NCI-H1092 (cell line): Measurements from ENCODE around the gene MAPKBP1.
"Not testable (repeated sequence)": the region's sequence is repeated elsewhere in the genome, so short reads cannot be mapped to it uniquely, and the experiment has no call there.

Source experiments
- DNase-seq: peaks from one replicate; lab custom pipeline; 2025; lab: John Stamatoyannopoulos, UW

MAPKBP1 gene

GRCh38 chr15:41825572-41826535 lies 51.6 kb downstream of the MAPKBP1 start:
- no peak for DNase-seq

GRCh38 chr15:41827290-41827879 lies 53.1 kb downstream of the MAPKBP1 start:
- DNase-seq, result no peak

- DNase-seq, result peak; percentile 69
Measured at GRCh38 chr15:41827880-41828806, 53.9 kb downstream of the MAPKBP1 start, which contains the start of gene JMJD7. TSS of gene JMJD7 (plus strand) at chr15:41828092. CDS start at chr15:41828125, 33 bp downstream.

GRCh38 chr15:41828807-41829141 lies 54.5 kb downstream of the MAPKBP1 start:
- DNase-seq, result no peak

- DNase-seq, result no peak
Measured at GRCh38 chr15:41829959-41830646, 55.8 kb downstream of the MAPKBP1 start.

- DNase-seq, result not testable (repeated sequence)
Measured at GRCh38 chr15:41831291-41831690, 57.0 kb downstream of the MAPKBP1 start.

GRCh38 chr15:41832208-41832607 lies 57.9 kb downstream of the MAPKBP1 start:
- no peak for DNase-seq

- DNase-seq, result no peak
Measured at GRCh38 chr15:41832875-41833274, 58.6 kb downstream of the MAPKBP1 start.

- DNase-seq, result no peak
Measured at GRCh38 chr15:41834096-41834495, 59.8 kb downstream of the MAPKBP1 start.

GRCh38 chr15:41836073-41836472 lies 61.8 kb downstream of the MAPKBP1 start:
- no peak for DNase-seq

GRCh38 chr15:41836713-41837454 lies 62.6 kb downstream of the MAPKBP1 start:
- DNase-seq, result no peak

GRCh38 chr15:41838400-41838897 lies 64.2 kb downstream of the MAPKBP1 start, which contains the start of gene PLA2G4B:
TSS of gene PLA2G4B (plus strand) at chr15:41838847. CDS start at chr15:41838914, 67 bp downstream.
- no peak for DNase-seq

- no peak for DNase-seq
Measured at GRCh38 chr15:41839781-41840491, 65.7 kb downstream of the MAPKBP1 start.

GRCh38 chr15:41840673-41841072 lies 66.4 kb downstream of the MAPKBP1 start:
- no peak for DNase-seq

GRCh38 chr15:41841131-41841530 lies 66.8 kb downstream of the MAPKBP1 start:
- DNase-seq, result no peak

GRCh38 chr15:41842229-41842628 lies 67.9 kb downstream of the MAPKBP1 start:
- no peak for DNase-seq

- no peak for DNase-seq
Measured at GRCh38 chr15:41843571-41843970, 69.3 kb downstream of the MAPKBP1 start.

- DNase-seq, result no peak
Measured at GRCh38 chr15:41844814-41845213, 70.5 kb downstream of the MAPKBP1 start.

GRCh38 chr15:41847206-41847605 lies 72.9 kb downstream of the MAPKBP1 start:
- DNase-seq, result no peak

- no peak for DNase-seq
Measured at GRCh38 chr15:41847981-41848380, 73.7 kb downstream of the MAPKBP1 start.
